B cell (primary cell): ENCODE data around the gene KIF25. TPM values are rescaled to one million over a fixed set of nuclear protein-coding genes. Genes with fewer than 3 reads are reported as not detected.

Source experiments
- ATAC-seq: fragments of 200-7000 bp; cut with Tn5 transposase; one replicate; pipeline ENCODE4 v1.10.0; 2021; ENCODE audit warnings: low read depth, mild to moderate bottlenecking, moderate number of reproducible peaks, moderate library complexity
- CTCF ChIA-PET: fragments of 350-600 bp; sonication (Branson Sonifier 250); formaldehyde crosslinking; loops from one replicate; lab custom pipeline; 2021; ENCODE audit warnings: antibody characterized with exemption, inconsistent platforms; lab: Charles Lee
- POLR2A ChIA-PET: fragments of 350-600 bp; sonication (Branson Sonifier 250); formaldehyde crosslinking; loops from one replicate; lab custom pipeline; 2021; ENCODE audit warnings: antibody characterized with exemption; lab: Charles Lee
- DNase-seq: peaks from one replicate; pipeline ENCODE4 v3.0.0; 2013
- H2AFZ ChIP-seq: 2 replicates; pipeline ENCODE4 v1.6.1; 2012; ENCODE audit warnings: mild to moderate bottlenecking, low read depth, low read length; ENCODE audit not compliant: insufficient read depth, poor library complexity, severe bottlenecking
- H3K27ac ChIP-seq, 2 donors: 1 replicate in 1 of 2; 2 replicates in 1 of 2; pipeline ENCODE4 v1.5.1; 2012 to 2013; ENCODE audit warnings: low read length in 2 of 2, mild to moderate bottlenecking in 2 of 2, moderate library complexity in 1 of 2
- H3K27me3 ChIP-seq, 4 experiments: fragments of 200-600 bp in 1 of 4; sonication (generic) in 1 of 4; replicated peaks in 1 of 4; 1 replicate in 2 of 4; 2 replicates in 2 of 4; pipeline versions ENCODE4 v1.6.1 to v1.7.0; 2013 to 2016; ENCODE audit warnings: low read length in 3 of 4, mild to moderate bottlenecking in 2 of 4, mixed read lengths in 1 of 4, moderate library complexity in 1 of 4; ENCODE audit not compliant: insufficient read depth in 4 of 4, control insufficient read depth in 3 of 4; ENCODE audit errors: control extremely low read depth in 1 of 4
- H3K36me3 ChIP-seq, 2 experiments: replicated peaks in 1 of 2; 1 replicate in 1 of 2; 2 replicates in 1 of 2; pipeline versions ENCODE4 v1.6.1 to v1.7.1; 2013; ENCODE audit warnings: low read length in 1 of 2; ENCODE audit not compliant: insufficient read depth in 2 of 2, control insufficient read depth in 1 of 2; ENCODE audit errors: control extremely low read depth in 1 of 2, extremely low read depth in 1 of 2
- H3K4me1 ChIP-seq, 2 donors: fragments of 200-600 bp in 1 of 2; sonication (generic) in 1 of 2; 1 replicate in 1 of 2; 2 replicates in 1 of 2; pipeline versions ENCODE4 v1.5.1 to v1.6.1; 2013 to 2017; ENCODE audit warnings: low read length in 2 of 2; ENCODE audit not compliant: control insufficient read depth in 2 of 2, insufficient read depth in 2 of 2
- H3K4me2 ChIP-seq: replicated peaks from 2 replicates; pipeline ENCODE3; 2012; ENCODE audit warnings: mild to moderate bottlenecking, low read depth, low read length; ENCODE audit not compliant: poor library complexity, severe bottlenecking
- H3K4me3 ChIP-seq, 5 experiments: fragments of 200-600 bp in 1 of 5; sonication (generic) in 1 of 5; 1 replicate in 3 of 5; 2 replicates in 2 of 5; pipeline versions ENCODE4 v1.5.1 to v1.7.0; 2011 to 2016; ENCODE audit warnings: low read length in 4 of 5, mild to moderate bottlenecking in 4 of 5, low read depth in 2 of 5, control low read depth in 1 of 5, moderate library complexity in 1 of 5; ENCODE audit not compliant: insufficient read depth in 1 of 5; ENCODE audit errors: control extremely low read depth in 1 of 5, extremely low read depth in 1 of 5
- H3K79me2 ChIP-seq: fragments of 200-600 bp; sonication (generic); one replicate; pipeline ENCODE4 v1.6.0; 2016; ENCODE audit warnings: low read length; ENCODE audit not compliant: control insufficient read depth, insufficient read depth
- H3K9ac ChIP-seq: fragments of 200-600 bp; sonication (generic); 2 replicates; pipeline ENCODE4 v1.6.1; 2017; ENCODE audit warnings: mild to moderate bottlenecking, low read length, moderate library complexity
- H3K9me3 ChIP-seq, 3 donors: one replicate each; pipeline versions ENCODE4 v1.6.1 to v1.7.1; 2013; ENCODE audit warnings: low read length in 2 of 3; ENCODE audit not compliant: control insufficient read depth in 2 of 3, insufficient read depth in 1 of 3; ENCODE audit errors: control extremely low read depth in 1 of 3
- H4K20me1 ChIP-seq: 2 replicates; pipeline ENCODE4 v1.6.0; 2012; ENCODE audit warnings: mild to moderate bottlenecking, low read length; ENCODE audit not compliant: insufficient read depth, control insufficient read depth, poor library complexity, severe bottlenecking
- H3K27ac Mint-ChIP-seq: one replicate; pipeline ENCODE4 v1.8.0; 2021; ENCODE audit warnings: mixed read lengths
- H3K27me3 Mint-ChIP-seq: one replicate; pipeline ENCODE4 v1.8.0; 2021; ENCODE audit warnings: mixed read lengths
- H3K4me1 Mint-ChIP-seq: one replicate; pipeline ENCODE4 v1.8.0; 2021; ENCODE audit warnings: mixed read lengths
- H3K4me3 Mint-ChIP-seq: one replicate; pipeline ENCODE4 v1.8.0; 2021; ENCODE audit warnings: mixed read lengths
- H3K9me3 Mint-ChIP-seq: one replicate; pipeline ENCODE4 v1.8.0; 2022; ENCODE audit warnings: mixed read lengths; ENCODE audit not compliant: insufficient read depth
- CTCF ChIP-seq: fragments of 200-600 bp; IDR thresholded peaks from one replicate; pipeline ENCODE4 v1.8.0; 2022; ENCODE audit warnings: antibody characterized with exemption, mild to moderate bottlenecking
- EZH2 ChIP-seq: IDR thresholded peaks from 2 replicates; pipeline ENCODE4 v1.6.1; 2012; ENCODE audit warnings: borderline replicate concordance, low read depth, mild to moderate bottlenecking, moderate library complexity, low read length; ENCODE audit not compliant: insufficient read depth, poor library complexity, severe bottlenecking
- WGBS: methylation state at CpG from one replicate; pipeline ENCODE4 v1.1.5; 2013; ENCODE audit warnings: missing lambda C conversion rate; ENCODE audit not compliant: insufficient coverage; 5-methylcytosine and 5-hydroxymethylcytosine counted together
- intact Hi-C: fragments of 100-400 bp; cut with micrococcal nuclease; formaldehyde crosslinking; loops from one replicate; pipeline ENCODE4 v1.10.0; 2022
- polyA plus RNA-seq: library from polyadenylated mRNA; depleted of rRNA; stranded (reverse); fragments of >200 nt; gene quantifications from 2 replicates; pipeline ENCODE4 v1.2.3, GENCODE V29; 2012
- total RNA-seq, 2 donors: library from RNA; stranded (reverse); fragments of 120-200 nt in 1 of 2; gene quantifications; 1 replicate in 1 of 2; 2 replicates in 1 of 2; pipeline versions ENCODE4 v1.2.3 to v1.2.4, GENCODE V29; 2013 to 2022

KIF25 gene
- total and polyA plus RNA-seq, 2 donors (not counting 1 experiment from before 2014, with no cell fraction given), result not detected

GRCh38 chr6:168062346-168063289, 65.1 kb downstream of the KIF25 start:
- Histone ChIP-seq H4K20me1 (no peaks in the 10 kb centered on the region), H3K36me3 (no peaks in the 10 kb centered on the region), H3K4me3 (no peak overlapping the region), H3K9ac (no peak overlapping the region), H3K4me2 (no peak overlapping the region), H3K79me2 (no peaks in the 10 kb centered on the region), H3K9me3 (peaks cover 0 to 5% (median 0%) of the 10 kb centered on the region in 3 donors), H3K27ac (no peak overlapping the region), H2AFZ (no peak overlapping the region), H3K4me1 (no peaks in the 10 kb centered on the region), H3K27me3 (no peaks in the 10 kb centered on the region)
- intact Hi-C loops, result no loop called here
- Mint-ChIP-seq H3K27ac (no peak overlapping the region), H3K9me3 (no peaks in the 10 kb centered on the region), H3K4me1 (no peaks in the 10 kb centered on the region), H3K4me3 (no peak overlapping the region), H3K27me3 (no peaks in the 10 kb centered on the region)
- TF ChIP-seq EZH2 (no peak), CTCF (no peak)
- POLR2A ChIA-PET, result no interaction called here
- WGBS, result 87% methylated on average over 31 of the region's 31 CpGs
- CTCF ChIA-PET, result no interaction called here
- ATAC-seq (no peak), DNase-seq (no peak)

- Histone ChIP-seq H3K9ac (no peak overlapping the region), H3K27me3 (no peaks in the 10 kb centered on the region), H4K20me1 (no peaks in the 10 kb centered on the region), H2AFZ (no peak overlapping the region), H3K79me2 (no peaks in the 10 kb centered on the region), H3K9me3 (peaks cover 0 to 5% (median 0%) of the 10 kb centered on the region in 3 donors), H3K4me2 (no peak overlapping the region), H3K4me1 (no peaks in the 10 kb centered on the region), H3K27ac (no peak overlapping the region), H3K36me3 (no peaks in the 10 kb centered on the region), H3K4me3 (no peak overlapping the region)
- ChIA-PET POLR2A (no interaction called here), CTCF (no interaction called here)
- TF ChIP-seq EZH2, result no peak
- TF ChIP-seq CTCF, result no peak
- no peak for ATAC-seq
- H3K27me3 Mint-ChIP-seq, result no peaks in the 10 kb centered on the region
- WGBS, result 90% methylated on average over 13 of the region's 13 CpGs
- no peak for DNase-seq
- intact Hi-C loops, result no loop called here
- no peak overlapping the region for H3K4me3 Mint-ChIP-seq
- no peaks in the 10 kb centered on the region for H3K4me1 Mint-ChIP-seq
- no peak overlapping the region for H3K27ac Mint-ChIP-seq
- no peaks in the 10 kb centered on the region for H3K9me3 Mint-ChIP-seq
Measured at GRCh38 chr6:168063431-168063830, 66.0 kb downstream of the KIF25 start.
